A549 (cell line): ENCODE measurements around the gene CCDC83. TPM values are rescaled to one million over a fixed set of nuclear protein-coding genes. Genes with fewer than 3 reads are reported as not detected.
"Not testable (repeated sequence)": the region's sequence is repeated elsewhere in the genome, so short reads cannot be mapped to it uniquely, and the experiment has no call there.

Source experiments
- ATAC-seq, 2 experiments: fragments of 200-7000 bp in 1 of 2; fragments of >200 bp in 1 of 2; cut with Nextera tagmentation in 1 of 2; cut with Tn5 transposase in 1 of 2; 3 replicates each; pipeline versions ENCODE4 v1.8.0 to v1.9.1; 2018 to 2020; ENCODE audit warnings: mild to moderate bottlenecking in 1 of 2, moderate library complexity in 1 of 2
- CTCF ChIA-PET: fragments of 300-600 bp; sonication (Branson Sonifier 250); formaldehyde crosslinking; extraction: SDS; loops from one replicate; lab custom pipeline; 2021; ENCODE audit warnings: antibody characterized with exemption, inconsistent platforms; lab: Yijun Ruan, JAX
- POLR2A ChIA-PET: fragments of 350-600 bp; formaldehyde crosslinking; extraction: SDS; loops from one replicate; lab custom pipeline; 2021; ENCODE audit warnings: antibody characterized with exemption, inconsistent platforms; lab: Yijun Ruan, JAX
- DNase-seq, 2 experiments: peaks; one replicate each; pipeline versions ENCODE4 v3.0.0 to v3.0.0-alpha.2; 2011 to 2016; ENCODE audit warnings: low read depth in 1 of 2, low spot score in 1 of 2
- FAIRE-seq: peaks from 2 replicates; lab custom pipeline; 2011; peaks lifted over from hg19 to GRCh38; lab: Jason Lieb, UNC
- H3K27ac ChIP-seq, 2 experiments: fragments of >200 bp; sonication (Bioruptor Twin); formaldehyde crosslinking; 3 replicates each; pipeline ENCODE4 v1.5.1; 2016 to 2017
- H3K4me1 ChIP-seq: fragments of >200 bp; sonication (Bioruptor Twin); formaldehyde crosslinking; 3 replicates; pipeline ENCODE4 v1.6.1; 2016
- H3K4me2 ChIP-seq: fragments of >200 bp; sonication (Bioruptor Twin); formaldehyde crosslinking; 3 replicates; pipeline ENCODE4 v1.6.1; 2016
- H3K4me3 ChIP-seq: fragments of >200 bp; sonication (Bioruptor Twin); formaldehyde crosslinking; 3 replicates; pipeline ENCODE4 v1.5.1; 2016
- H3K9me3 ChIP-seq: fragments of >200 bp; sonication (Bioruptor Twin); formaldehyde crosslinking; 3 replicates; pipeline ENCODE4 v1.6.1; 2016
- BHLHE40 ChIP-seq: IDR thresholded peaks from 2 replicates; pipeline ENCODE4 v1.6.1; 2012; ENCODE audit warnings: low read depth, low read length, inconsistent platforms
- CBX8 ChIP-seq: fragments of 200-600 bp; sonication (generic); IDR thresholded peaks from 2 replicates; pipeline ENCODE4 v1.6.1; 2016
- CHD2 ChIP-seq: fragments of 150-350 bp; IDR thresholded peaks from 2 replicates; pipeline ENCODE4 v1.6.1; 2014; ENCODE audit warnings: low read length; ENCODE audit not compliant: partially characterized antibody
- CHD4 ChIP-seq: fragments of 200-600 bp; sonication (generic); IDR thresholded peaks from 2 replicates; pipeline ENCODE4 v1.6.1; 2016; ENCODE audit warnings: antibody characterized with exemption, mild to moderate bottlenecking, borderline replicate concordance
- EP300 ChIP-seq, 2 experiments: fragments of >200 bp; sonication (Bioruptor Twin); formaldehyde crosslinking; IDR thresholded peaks; 2 replicates in 1 of 2; 3 replicates in 1 of 2; pipeline ENCODE4 v1.6.1; 2016 to 2017
- FOSB ChIP-seq: fragments of 250-450 bp; sonication (Bioruptor Pico); IDR thresholded peaks from 2 replicates; pipeline ENCODE4 v1.5.0; 2020; ENCODE audit warnings: mild to moderate bottlenecking, moderate library complexity
- FOSL2 ChIP-seq, 2 experiments: fragments of 450-650 bp in 1 of 2; fragments of >200 bp in 1 of 2; sonication (Bioruptor Twin) in 1 of 2; formaldehyde crosslinking; IDR thresholded peaks; 2 replicates each; pipeline versions ENCODE4 v1.5.0 to v1.6.1; 2016 to 2020; ENCODE audit warnings: mild to moderate bottlenecking in 1 of 2, moderate library complexity in 1 of 2
- GATA3 ChIP-seq: IDR thresholded peaks from 2 replicates; pipeline ENCODE4 v1.6.1; 2012; ENCODE audit warnings: borderline replicate concordance
- HOXA7 ChIP-seq: fragments of 250-450 bp; sonication (Bioruptor Pico); IDR thresholded peaks from 2 replicates; pipeline ENCODE4 v1.5.0; 2020; ENCODE audit warnings: mild to moderate bottlenecking, moderate library complexity
- HOXB5 ChIP-seq: fragments of 250-450 bp; sonication (Bioruptor Pico); IDR thresholded peaks from 2 replicates; pipeline ENCODE4 v1.5.0; 2020; ENCODE audit warnings: mild to moderate bottlenecking, moderate library complexity
- JUN ChIP-seq, 2 experiments: fragments of >200 bp; sonication (Bioruptor Twin); formaldehyde crosslinking; IDR thresholded peaks; 2 replicates in 1 of 2; 3 replicates in 1 of 2; pipeline ENCODE4 v1.6.1; 2016 to 2017
- JUNB ChIP-seq: fragments of >200 bp; sonication (Bioruptor Twin); formaldehyde crosslinking; IDR thresholded peaks from 2 replicates; pipeline ENCODE4 v1.6.1; 2016
- KDM1A ChIP-seq: fragments of 200-600 bp; sonication (generic); IDR thresholded peaks from 2 replicates; pipeline ENCODE4 v1.6.1; 2016; ENCODE audit warnings: low read depth, mild to moderate bottlenecking
- KDM5A ChIP-seq: fragments of 200-600 bp; sonication (generic); IDR thresholded peaks from 2 replicates; pipeline ENCODE4 v1.6.1; 2016; ENCODE audit warnings: antibody characterized with exemption, mild to moderate bottlenecking
- MAFK ChIP-seq: fragments of 450-650 bp; IDR thresholded peaks from 2 replicates; pipeline ENCODE4 v1.6.1; 2014; ENCODE audit not compliant: partially characterized antibody
- MAZ ChIP-seq: fragments of 150-350 bp; IDR thresholded peaks from 2 replicates; pipeline ENCODE4 v1.6.1; 2014; ENCODE audit warnings: antibody characterized with exemption, low read depth, low read length, borderline replicate concordance
- NFE2L2 ChIP-seq: fragments of 150-350 bp; conservative IDR thresholded peaks from 2 replicates; pipeline ENCODE4 v1.6.1; 2014; ENCODE audit warnings: low read length
- POLR2AphosphoS2 ChIP-seq: conservative IDR thresholded peaks from 2 replicates; pipeline ENCODE4 v1.6.1; 2012; ENCODE audit warnings: low read length, improper control_type of control experiment, inconsistent platforms
- RARB ChIP-seq: fragments of 250-450 bp; sonication (Bioruptor Pico); IDR thresholded peaks from 2 replicates; pipeline ENCODE4 v1.8.0; 2021; ENCODE audit warnings: mild to moderate bottlenecking, moderate library complexity
- RCOR1 ChIP-seq: fragments of 150-350 bp; IDR thresholded peaks from 2 replicates; pipeline ENCODE4 v1.6.1; 2014; ENCODE audit warnings: antibody characterized with exemption, low read length, low read depth
- SREBF2 ChIP-seq: fragments of 450-650 bp; IDR thresholded peaks from 2 replicates; pipeline ENCODE4 v1.6.1; 2014; ENCODE audit warnings: mild to moderate bottlenecking, moderate library complexity
- ZC3H11A ChIP-seq: fragments of 450-650 bp; IDR thresholded peaks from 2 replicates; pipeline ENCODE4 v1.6.1; 2014; ENCODE audit warnings: antibody characterized with exemption, mild to moderate bottlenecking
- ZFP36 ChIP-seq: fragments of 450-650 bp; IDR thresholded peaks from 2 replicates; pipeline ENCODE4 v1.6.1; 2014; ENCODE audit warnings: borderline replicate concordance; ENCODE audit not compliant: partially characterized antibody
- WGBS: methylation state at CpG from one replicate; pipeline ENCODE4 v1.1.6; 2017; ENCODE audit errors: missing lambda C conversion rate; 5-methylcytosine and 5-hydroxymethylcytosine counted together
- polyA plus RNA-seq, 4 experiments: library from polyadenylated mRNA; depleted of rRNA in 3 of 4; stranded (reverse); fragments of >200 nt; fragmentation: RNase III in 1 of 4; extraction: RNeasy Plus Mini Kit Qiagen cat#74134 plus additional on column Dnase treatment in 1 of 4; gene quantifications; 2 replicates in 3 of 4; 3 replicates in 1 of 4; pipeline ENCODE4 v1.2.3, GENCODE V29; 2011 to 2017
- TF ChIP-seq, protein P1 (sequence below): fragments of >200 bp; sonication (Bioruptor Twin); formaldehyde crosslinking; IDR thresholded peaks from 3 replicates; pipeline ENCODE4 v1.6.1; 2016
- TF ChIP-seq, protein P2 (sequence below): IDR thresholded peaks from 2 replicates; pipeline ENCODE4 v1.6.1; 2012; ENCODE audit warnings: low read depth, borderline replicate concordance
- TF ChIP-seq, protein P3 (sequence below): fragments of >200 bp; sonication (Bioruptor Twin); formaldehyde crosslinking; IDR thresholded peaks from 3 replicates; pipeline ENCODE4 v1.5.1; 2016

Gene CCDC83
- polyA plus RNA-seq, 2 of the 4 experiments (the other 2 are of a cell fraction), result not detected

DNA sequence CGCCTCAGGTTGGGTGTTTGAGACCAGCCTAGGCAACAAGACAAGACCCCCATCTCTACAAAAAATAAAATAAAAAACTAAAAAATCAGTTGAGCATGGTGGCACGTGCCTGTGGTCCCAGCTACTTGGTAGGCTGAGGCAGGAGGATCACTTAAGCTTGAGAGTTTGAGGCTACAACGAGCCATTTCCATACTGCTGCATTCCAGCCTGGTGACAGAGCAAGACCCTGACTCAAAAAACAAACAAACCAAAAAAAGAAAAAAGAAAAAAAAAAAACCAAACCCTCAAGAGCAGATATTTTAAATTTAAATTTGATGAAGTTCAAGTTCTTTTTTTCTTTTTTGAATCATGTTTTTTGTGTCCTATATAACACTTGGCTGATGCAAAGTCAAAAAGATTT, 7.2 kb upstream of the CCDC83 start:
- FAIRE-seq, result no peak
- no peak for DNase-seq
- peaks cover 25% of the 10 kb centered on the region for H3K9me3 ChIP-seq
- POLR2A ChIA-PET, result no interaction called here
- 55% methylated on average over 3 of the region's 3 CpGs for WGBS
- peaks cover 18% of the 10 kb centered on the region for H3K4me1 ChIP-seq
- TF ChIP-seq KDM5A (no peak), BHLHE40 (no peak), JUN (IDR thresholded peaks at IDR 0.05) (no peak), NFE2L2 (no peak), KDM1A (no peak), HOXB5 (CRISPR knock-in tag) (no peak), MAFK (no peak), RCOR1 (no peak), JUNB (no peak), POLR2AphosphoS2 (no peak), CHD4 (no peak), RARB (no peak), FOSB (CRISPR knock-in tag) (no peak)
- TF ChIP-seq, protein P1, sequence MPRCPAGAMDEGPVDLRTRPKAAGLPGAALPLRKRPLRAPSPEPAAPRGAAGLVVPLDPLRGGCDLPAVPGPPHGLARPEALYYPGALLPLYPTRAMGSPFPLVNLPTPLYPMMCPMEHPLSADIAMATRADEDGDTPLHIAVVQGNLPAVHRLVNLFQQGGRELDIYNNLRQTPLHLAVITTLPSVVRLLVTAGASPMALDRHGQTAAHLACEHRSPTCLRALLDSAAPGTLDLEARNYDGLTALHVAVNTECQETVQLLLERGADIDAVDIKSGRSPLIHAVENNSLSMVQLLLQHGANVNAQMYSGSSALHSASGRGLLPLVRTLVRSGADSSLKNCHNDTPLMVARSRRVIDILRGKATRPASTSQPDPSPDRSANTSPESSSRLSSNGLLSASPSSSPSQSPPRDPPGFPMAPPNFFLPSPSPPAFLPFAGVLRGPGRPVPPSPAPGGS, result no peak
- H3K4me3 ChIP-seq, result no peak overlapping the region
- CTCF ChIA-PET, result interaction anchor here (1.2 to 1.3 kb wide), 2 partner anchors 22 to 153 kb away, joined by 3 to 4 read pairs; no protein-coding TSS in a partner anchor
- no peak overlapping the region for H3K4me2 ChIP-seq
- no peak for ATAC-seq
- H3K27ac ChIP-seq, result no peak overlapping the region

DNA sequence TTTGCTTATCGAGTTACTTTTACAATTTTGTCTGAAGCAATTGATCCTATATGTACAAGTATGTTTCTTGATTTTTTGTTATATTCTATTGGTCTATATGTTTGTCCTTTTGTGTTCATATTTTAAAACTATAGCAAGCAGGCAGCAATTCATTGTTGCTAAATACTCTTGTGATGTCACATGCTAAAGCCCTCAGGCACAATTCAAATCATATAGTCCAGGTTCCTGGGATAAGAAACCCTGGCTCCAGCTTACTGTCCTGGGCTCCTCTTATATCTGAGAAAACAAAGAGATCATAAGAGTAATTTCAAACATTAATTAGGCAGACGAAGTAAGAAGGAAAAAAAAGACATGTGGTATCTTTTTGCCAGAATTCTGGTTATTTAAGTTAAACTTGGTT, 6.6 kb upstream of the CCDC83 start:
- POLR2A ChIA-PET, result no interaction called here
- no peak overlapping the region for H3K4me3 ChIP-seq
- WGBS, result 70% methylated on average over 2 of the region's 2 CpGs
- no peak for DNase-seq
- FAIRE-seq, result no peak
- CTCF ChIA-PET, result no interaction called here
- H3K4me1 ChIP-seq, result peaks cover 18% of the 10 kb centered on the region
- H3K27ac ChIP-seq, result no peak overlapping the region
- H3K4me2 ChIP-seq, result no peak overlapping the region
- H3K9me3 ChIP-seq, result peaks cover 25% of the 10 kb centered on the region
- TF ChIP-seq MAZ, result no peak
- no peak for TF ChIP-seq GATA3
- no peak for TF ChIP-seq FOSL2 (IDR thresholded peaks at IDR 0.05)
- TF ChIP-seq FOSL2 (CRISPR knock-in tag; IDR thresholded peaks at IDR 0.05), result no peak
- TF ChIP-seq, protein P2, sequence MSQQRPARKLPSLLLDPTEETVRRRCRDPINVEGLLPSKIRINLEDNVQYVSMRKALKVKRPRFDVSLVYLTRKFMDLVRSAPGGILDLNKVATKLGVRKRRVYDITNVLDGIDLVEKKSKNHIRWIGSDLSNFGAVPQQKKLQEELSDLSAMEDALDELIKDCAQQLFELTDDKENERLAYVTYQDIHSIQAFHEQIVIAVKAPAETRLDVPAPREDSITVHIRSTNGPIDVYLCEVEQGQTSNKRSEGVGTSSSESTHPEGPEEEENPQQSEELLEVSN, result no peak
- TF ChIP-seq SREBF2, result no peak
- TF ChIP-seq HOXB5 (CRISPR knock-in tag), result no peak
- TF ChIP-seq HOXA7 (CRISPR knock-in tag), result no peak
- TF ChIP-seq, protein P1, result no peak
- no peak for TF ChIP-seq ZC3H11A
- TF ChIP-seq JUN (IDR thresholded peaks at IDR 0.05), result no peak
- TF ChIP-seq, protein P3, sequence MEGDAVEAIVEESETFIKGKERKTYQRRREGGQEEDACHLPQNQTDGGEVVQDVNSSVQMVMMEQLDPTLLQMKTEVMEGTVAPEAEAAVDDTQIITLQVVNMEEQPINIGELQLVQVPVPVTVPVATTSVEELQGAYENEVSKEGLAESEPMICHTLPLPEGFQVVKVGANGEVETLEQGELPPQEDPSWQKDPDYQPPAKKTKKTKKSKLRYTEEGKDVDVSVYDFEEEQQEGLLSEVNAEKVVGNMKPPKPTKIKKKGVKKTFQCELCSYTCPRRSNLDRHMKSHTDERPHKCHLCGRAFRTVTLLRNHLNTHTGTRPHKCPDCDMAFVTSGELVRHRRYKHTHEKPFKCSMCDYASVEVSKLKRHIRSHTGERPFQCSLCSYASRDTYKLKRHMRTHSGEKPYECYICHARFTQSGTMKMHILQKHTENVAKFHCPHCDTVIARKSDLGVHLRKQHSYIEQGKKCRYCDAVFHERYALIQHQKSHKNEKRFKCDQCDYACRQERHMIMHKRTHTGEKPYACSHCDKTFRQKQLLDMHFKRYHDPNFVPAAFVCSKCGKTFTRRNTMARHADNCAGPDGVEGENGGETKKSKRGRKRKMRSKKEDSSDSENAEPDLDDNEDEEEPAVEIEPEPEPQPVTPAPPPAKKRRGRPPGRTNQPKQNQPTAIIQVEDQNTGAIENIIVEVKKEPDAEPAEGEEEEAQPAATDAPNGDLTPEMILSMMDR, result no peak
- TF ChIP-seq CBX8, result no peak
- TF ChIP-seq ZFP36, result no peak
- no peak for TF ChIP-seq EP300 (IDR thresholded peaks at IDR 0.05)
- no peak for TF ChIP-seq RCOR1
- no peak for TF ChIP-seq CHD2
- no peak for ATAC-seq

DNA sequence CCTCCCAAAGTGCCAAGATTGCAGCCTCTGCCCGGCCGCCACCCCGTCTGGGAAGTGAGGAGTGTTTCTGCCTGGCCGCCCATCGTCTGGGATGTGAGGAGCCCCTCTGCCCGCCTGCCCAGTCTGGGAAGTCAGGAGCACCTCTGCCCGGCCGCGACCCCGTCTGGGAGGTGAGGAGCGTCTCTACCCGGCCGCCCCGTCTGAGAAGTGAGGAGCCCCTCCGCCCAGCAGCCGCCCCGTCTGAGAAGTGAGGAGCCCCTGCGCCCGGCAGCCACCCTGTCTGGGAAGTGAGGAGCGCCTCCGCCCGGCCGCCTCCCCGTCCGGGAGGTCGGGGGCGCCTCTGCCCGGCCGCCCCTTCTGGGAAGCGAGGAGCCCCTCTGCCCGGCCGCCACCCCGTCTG, 2.4 kb upstream of the CCDC83 start:
- ATAC-seq, H3K4me2 ChIP-seq, POLR2A ChIA-PET, H3K27ac ChIP-seq, H3K4me1 ChIP-seq, H3K4me3 ChIP-seq, DNase-seq, H3K9me3 ChIP-seq, FAIRE-seq, CTCF ChIA-PET: not testable (repeated sequence)
- 95% methylated on average over 29 of the region's 33 CpGs for WGBS

DNA sequence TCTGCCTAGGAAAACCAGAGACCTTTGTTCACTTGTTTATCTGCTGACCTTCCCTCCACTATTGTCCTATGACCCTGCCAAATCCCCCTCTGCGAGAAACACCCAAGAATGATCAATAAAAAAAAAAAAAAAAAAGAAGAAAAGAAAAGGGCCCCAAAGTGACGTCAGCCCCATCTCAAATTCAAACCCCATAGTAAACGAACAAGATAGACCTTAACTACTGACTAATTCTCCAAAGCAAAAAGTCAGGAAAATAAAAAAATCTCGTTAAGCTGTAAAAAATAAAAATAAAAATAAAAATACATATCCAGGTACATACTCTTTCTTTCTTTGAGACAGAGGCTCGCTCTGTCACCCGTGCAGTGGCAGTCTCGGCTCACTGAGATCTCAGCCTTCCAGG, 1.6 kb upstream of the CCDC83 start:
- H3K4me2 ChIP-seq, result 0 out of 3 replicates have a peak overlapping the region, but pooled peaks have one; percentile 76
- ATAC-seq, H3K27ac ChIP-seq, FAIRE-seq, H3K4me1 ChIP-seq, H3K4me3 ChIP-seq, POLR2A ChIA-PET, H3K9me3 ChIP-seq, DNase-seq: not testable (repeated sequence)
- CTCF ChIA-PET, result interaction anchor here (1.9 to 2.2 kb wide), 4 partner anchors 10 to 436 kb away, joined by 10 to 25 read pairs (median 24); no protein-coding TSS in a partner anchor
- 96% methylated on average over 6 of the region's 7 CpGs for WGBS
